ENCODE results near the gene TM4SF1. TPM values are rescaled to one million over a fixed set of nuclear protein-coding genes. Genes with fewer than 3 reads are reported as not detected.
"Not testable (repeated sequence)": the region's sequence is repeated elsewhere in the genome, so short reads cannot be mapped to it uniquely, and the experiment has no call there.

The TM4SF1 gene
- polyA plus RNA-seq, 1 donor = 34.4 TPM

DNA sequence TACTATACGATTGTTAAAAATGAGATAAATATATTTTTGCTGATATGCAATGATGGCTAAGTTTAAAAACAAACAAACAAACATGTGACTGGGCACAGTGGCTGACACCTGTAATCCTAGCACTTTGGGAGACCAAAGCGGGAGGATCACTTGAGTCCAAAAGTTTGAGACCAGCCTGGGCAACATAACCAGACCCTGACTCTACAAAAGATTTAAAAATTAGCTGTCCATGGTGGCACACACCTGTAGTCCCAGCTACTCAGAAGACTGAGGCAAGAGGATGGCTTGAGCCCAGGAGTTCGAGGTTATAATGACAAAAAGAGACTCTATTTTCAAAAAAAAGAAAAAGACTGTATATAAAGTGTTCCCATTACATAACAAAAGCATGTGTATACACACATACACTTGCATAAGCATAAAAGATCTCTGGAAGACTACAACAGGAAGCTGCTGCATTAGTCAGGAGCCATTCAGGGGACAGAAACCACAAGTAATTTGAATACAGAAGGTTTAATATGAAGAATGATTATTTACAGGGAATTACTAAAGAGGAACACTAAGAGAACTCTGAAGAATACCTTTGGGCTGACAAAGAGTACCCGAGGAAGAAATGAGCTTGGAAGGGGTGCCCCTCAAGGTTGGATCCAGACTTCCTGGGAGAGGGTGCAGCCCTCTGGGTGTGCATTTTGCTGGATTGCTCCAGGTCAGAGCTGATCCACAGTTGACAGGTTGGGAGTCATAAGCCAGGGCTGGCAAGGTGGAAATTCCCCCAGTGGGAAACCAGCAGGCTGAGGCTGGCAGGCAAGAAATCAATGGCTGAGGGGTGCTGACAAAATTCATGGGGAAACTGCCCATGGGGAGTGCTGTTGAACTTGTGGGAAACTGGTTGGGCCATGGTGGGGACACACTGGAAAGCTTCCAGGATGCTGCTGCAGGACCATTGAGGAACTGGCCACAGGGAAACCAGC is 34.8 kb downstream of the TM4SF1 start:
- DNase-seq = no peak

DNA sequence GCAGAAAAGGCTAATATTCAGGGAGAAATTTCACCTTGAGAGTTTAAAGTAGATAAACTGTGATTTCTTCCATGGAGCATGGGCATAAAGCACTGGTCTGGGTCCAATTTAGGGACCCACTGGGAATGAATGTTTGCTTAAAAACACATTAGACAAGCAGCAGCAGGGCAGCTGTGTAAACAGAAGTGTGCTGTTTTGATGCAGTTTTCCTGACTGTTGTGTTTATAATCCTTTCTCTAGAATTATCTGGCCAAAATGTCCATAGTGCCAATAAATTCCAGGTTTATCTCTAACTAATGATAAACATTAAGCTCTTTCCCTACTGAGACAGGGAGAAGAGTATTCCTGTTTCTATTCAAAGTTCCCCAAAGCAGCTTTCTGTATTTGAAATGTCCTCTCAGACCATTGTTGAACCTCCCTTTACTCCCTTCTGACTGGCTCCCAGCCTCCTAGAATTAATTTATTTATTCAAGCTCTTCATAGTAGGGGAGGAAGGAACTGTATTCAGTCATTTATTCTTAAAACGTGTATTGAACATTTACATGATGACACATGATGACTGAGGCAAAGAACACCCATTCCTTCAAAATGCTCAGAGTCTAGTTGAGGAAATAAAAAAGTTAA is 37.0 kb downstream of the TM4SF1 start:
- no peak for DNase-seq

DNA sequence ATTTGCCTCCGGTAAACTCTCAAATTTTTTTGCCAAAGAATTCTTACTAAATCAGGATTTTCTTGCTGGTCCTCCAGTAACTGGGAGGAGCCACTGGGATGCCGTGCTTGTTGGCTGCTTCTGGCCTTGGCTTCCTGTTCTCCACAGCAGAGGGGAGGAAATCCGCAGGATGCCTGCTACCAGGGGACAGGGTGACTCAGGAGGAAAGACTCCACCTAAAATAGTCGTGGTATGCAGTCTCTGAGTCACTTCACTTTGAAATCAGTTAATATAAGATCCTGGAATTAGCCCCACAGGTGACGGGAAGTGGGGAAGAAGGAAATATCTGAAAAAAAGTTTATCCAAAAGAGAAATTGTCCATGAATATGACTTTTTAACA is 37.5 kb downstream of the TM4SF1 start:
- DNase-seq = peak; percentile 29

DNA sequence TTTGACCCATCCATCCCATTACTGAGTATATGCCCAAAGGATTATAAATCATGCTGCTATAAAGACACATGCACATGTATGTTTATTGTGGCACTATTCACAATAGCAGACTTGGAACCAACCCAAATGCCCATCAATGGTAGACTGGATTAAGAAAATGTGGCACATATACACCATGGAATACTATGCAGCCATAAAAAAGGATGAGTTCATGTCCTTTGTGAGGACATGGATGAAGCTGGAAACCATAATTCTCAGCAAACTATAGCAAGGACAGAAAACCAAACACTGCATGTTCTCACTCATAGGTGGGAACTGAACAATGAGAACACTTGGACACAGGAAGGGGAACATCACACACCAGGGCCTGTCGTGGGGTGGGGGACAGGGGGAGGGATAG is 40.0 kb downstream of the TM4SF1 start:
- DNase-seq = not testable (repeated sequence)

DNA sequence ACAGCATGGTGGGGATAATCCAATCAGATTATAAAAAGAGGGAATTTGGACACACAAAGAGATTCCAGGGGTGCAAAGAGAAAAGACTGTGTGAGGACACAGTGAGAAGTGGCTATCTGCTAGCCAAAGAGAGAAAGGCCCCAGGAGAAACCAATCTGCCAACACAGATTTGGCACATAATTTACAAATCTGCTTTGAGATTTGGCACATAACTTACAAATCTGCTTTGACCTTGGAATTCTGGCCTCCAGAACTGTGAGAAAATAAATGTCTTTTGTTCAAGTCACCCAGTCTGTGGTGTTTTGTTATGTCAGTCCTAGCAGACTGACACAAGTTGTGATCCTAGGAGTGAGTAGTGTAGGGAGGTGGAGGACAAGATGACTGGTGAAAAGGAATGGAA is 40.5 kb downstream of the TM4SF1 start:
- no peak for DNase-seq

DNA sequence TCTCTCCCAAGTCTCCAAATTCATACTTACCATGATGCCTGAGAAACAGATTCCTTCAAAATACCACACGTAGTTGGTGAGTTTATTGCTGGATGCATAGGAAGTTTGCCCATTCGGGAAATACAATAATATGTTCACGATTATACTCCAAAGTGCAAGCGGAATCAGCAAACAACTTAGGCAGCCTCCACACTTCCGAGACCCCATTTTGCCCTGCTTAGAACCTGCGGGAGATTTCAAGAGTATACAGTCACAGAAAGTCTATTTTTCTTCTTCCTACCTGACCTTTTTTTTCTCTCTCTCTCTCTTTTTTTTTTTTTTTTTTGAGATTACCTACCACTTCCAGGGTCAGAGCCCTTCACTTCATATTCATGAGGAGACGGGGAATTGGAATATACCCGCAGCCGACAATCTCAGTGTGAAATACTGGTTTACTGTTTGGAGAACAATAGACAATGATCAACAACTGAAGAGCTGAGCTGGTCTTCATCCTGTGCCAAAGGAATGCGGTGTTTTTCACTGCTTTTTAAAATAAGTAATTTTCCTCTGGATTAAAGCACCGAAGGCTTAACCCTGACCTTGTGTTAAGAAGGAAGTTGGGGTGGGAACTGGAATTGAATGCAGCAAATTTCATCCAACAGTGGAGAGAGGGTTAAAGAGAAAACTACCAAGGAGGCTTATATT is 44.1 kb downstream of the TM4SF1 start, which contains the start of gene TM4SF18:
Gene TM4SF18 (minus strand): TSS at position 461 of the 684 bp plus-strand sequence. CDS start 254 bp downstream, at position 207.
- no peak for DNase-seq

DNA sequence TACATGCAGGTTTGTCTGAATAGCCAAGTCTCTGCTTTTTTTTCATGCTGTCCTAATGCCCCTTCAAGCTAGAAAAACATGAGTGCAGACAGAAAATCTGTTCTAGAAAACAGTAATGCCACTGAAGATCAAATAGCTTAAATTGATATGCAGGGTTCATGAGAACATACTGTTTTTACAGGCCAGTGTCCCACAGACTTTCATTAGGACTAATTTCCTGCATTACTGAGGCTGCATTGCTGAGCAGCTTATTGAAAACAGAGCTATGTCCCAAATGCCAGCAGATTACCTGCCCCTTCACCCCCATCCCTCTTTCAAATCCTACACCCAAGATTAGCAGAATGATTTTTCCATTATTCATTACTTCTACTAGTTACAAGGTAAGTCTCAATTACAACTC is 44.7 kb downstream of the TM4SF1 start:
- DNase-seq = no peak

DNA sequence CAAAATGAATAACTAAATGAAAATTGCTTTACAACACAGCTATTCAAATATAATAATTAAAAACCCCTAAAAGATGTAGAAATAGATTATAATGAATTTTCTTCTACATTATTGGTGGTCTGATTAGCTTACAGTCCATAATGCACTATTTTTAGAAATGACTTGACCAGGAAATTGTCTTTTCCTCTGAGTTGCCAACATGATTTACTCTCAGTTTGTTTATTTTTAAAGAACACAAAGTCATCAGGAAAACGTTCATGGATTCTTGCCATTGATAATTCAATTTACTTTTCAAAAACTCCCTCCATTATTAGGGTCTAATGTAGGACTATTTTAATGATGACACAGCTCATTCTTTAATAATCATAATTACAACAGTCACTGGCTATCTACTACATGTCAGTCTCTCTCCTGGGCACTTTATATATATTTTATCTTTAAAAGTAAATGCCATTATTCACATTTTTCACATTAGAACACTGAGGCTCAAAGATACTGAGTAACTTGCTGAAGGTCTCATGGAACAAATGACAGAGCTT is 45.2 kb downstream of the TM4SF1 start:
- no peak for DNase-seq

DNA sequence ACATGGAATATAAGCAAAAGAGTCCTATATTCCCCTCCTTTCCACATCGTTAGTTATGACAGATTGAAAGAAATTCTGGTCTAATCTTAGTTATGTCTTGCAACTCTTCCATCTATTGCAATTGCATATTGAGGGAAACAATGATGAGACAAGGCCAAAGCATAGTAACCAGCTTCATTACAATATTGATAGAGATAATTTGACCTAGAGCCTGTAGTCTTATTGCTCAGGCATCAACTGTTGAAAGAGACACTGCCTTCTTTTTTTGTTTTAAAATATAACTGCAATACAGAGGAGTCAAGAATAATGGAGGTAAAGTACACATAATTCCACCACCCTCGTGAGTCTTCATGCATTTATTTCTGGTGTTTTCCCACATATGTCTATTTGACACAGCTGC is 46.1 kb downstream of the TM4SF1 start:
- DNase-seq = no peak

DNA sequence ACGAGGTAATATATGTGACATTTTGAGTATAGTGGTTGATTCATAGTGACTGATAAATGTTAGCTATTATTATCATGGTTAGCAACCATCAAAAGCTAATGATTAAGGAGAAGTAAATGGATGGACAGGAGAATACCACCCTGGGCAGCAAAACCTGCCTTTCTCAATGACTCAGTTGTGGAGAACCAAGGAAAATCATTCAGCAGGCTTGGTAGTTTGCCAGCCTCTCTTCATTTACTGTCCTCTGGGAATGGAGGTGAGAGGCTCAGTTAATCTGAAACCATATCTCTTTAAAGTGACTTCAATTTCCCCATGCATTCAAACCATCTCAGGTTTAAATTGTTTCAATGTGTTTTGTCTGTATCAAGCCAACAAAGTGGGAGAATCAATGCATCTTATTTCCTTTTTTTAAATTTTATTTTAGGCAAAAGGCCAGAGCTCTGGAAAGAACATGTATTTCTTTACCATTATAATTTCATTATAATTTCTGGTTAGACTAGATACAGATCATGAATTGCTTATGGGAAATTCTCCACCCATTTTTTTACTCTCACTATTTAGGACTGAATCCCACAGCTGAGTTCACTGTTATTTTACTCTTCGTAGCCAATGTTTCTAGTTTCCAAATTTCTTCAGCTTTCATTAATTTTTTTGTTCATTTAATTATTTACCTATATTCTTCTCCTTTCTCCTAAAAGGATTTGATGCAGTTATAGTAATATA is 46.7 kb downstream of the TM4SF1 start:
- no peak for DNase-seq

DNA sequence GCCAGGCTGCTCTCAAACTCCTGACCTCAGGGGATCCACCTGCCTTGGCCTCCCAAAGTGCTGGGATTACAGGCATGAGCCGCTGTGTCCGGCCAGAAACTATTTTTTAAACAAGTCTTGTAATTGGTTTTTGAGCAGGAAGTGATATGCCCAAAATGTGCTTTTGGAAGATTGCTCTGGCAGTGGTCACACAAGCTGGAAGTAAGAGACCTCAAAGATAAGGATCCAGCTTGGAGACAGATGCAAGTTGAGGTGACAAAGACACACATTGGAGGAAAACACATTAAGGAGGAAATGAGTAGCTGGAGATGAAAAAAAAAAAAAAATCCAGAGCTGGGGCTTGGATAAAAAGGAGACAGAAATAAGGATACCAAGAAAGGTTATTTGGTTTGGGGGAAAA is 50.3 kb downstream of the TM4SF1 start:
- DNase-seq = no peak

DNA sequence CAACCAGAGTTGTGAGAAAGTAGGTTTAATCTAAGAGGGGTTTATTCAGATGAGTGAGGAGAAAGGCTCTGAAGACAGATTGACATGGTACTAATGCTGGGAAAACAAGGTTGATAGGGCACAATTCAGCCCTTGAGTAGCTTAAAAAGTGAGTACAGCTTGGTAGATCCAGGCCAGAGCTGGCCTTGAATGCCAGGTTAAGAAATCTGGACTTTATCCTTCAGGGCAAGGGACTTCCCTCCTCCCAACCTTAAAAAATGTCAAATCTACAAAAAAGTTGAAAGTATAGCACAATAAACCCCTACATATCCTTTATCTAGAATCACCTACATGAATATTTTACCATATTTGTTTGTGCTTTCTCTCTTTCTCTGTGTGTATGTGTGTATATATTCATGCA is 51.9 kb downstream of the TM4SF1 start:
- no peak for DNase-seq

DNA sequence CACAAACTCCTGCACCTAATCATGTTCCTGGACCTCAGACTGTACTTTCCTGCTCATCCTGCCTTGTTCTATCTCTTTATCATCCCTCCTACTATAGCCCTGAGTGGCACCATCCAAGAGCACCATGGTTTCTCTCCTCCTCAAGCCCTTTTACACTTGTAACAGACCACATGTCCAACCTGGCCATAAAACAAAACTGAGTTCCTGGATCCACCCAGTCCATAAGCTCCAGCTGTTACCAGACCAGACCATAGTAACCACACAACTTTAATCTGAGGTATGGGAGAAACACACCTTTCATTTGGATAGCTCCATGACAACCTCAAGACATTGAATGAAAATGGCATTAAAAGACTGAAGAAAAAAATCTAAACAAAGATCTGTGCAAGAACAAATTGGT is 53.1 kb downstream of the TM4SF1 start:
- DNase-seq = no peak

DNA sequence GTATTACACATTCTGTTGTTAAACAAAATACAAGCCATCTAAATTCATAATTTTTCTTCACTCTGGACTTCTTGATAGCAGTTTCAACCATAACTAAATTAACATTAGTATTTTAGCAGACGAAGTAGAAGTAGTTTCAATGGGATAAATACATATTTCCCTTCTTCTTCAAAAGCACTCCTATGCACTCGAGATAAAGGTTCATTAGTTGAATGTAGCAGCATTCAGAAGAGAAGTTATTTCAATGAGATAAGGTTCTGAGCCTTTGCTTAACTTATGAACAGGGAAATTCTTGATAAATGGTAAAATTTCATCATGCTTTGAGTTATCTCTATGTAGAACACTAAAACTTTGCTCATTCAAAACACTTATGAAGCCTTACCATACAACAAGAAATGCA is 55.8 kb downstream of the TM4SF1 start:
- no peak for DNase-seq

DNA sequence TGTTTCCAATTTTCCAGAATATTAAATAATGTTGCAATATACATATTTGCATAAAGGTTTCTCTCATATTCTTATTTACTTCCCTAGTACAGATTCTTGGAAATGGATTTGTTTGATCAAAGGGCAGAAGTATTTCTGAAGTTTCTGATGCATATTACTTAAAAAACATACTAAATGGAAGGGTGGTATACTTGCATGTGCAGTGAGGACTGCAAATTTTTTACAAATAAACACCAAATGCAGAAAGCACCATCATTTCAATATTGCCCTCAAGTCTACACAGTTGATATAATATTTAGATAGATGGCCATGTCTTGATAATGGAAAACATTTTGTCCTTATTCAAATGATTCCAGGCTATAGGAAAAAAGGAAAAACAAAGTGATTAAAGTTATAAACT is 56.3 kb downstream of the TM4SF1 start:
- no peak for DNase-seq

DNA sequence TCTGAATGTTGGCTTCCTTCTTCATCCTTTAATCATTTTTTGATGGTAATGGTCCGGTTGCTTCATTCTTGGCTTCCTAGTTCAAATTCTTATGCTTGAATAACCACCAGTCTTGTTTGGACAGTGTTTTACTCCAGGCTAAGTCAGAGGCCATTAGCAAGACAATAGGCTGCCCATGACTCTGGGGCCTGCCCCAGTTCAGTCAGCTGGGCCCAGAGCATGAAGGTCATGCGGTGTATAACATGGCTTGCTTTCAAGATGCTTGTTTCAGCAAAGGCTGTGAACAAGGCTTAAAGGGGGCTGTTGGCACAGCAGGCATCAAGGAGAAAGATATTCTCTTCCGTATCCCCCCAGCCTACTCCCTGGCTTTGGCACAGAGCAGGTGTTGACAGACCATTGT is 57.7 kb downstream of the TM4SF1 start:
- no peak for DNase-seq

Other genes with a start within 250 kb of the TM4SF1 start
- 13.5 TPM for gene HPS3, start 248.0 kb downstream of the TM4SF1 start, polyA plus RNA-seq (ENCODE audit: insufficient read length)
- gene CP, start 155.8 kb downstream of the TM4SF1 start, polyA plus RNA-seq (ENCODE audit: insufficient read length) = 2.1 TPM
- 12.9 TPM for gene TM4SF18, start 44.0 kb downstream of the TM4SF1 start, polyA plus RNA-seq (ENCODE audit: insufficient read length)
- gene TM4SF4, start 97.0 kb upstream of the TM4SF1 start, polyA plus RNA-seq (ENCODE audit: insufficient read length) = not detected